Kidney epithelial cell (primary cell): ENCODE measurements around the gene FLOT1. TPM values are rescaled to one million over a fixed set of nuclear protein-coding genes. Genes with fewer than 3 reads are reported as not detected.

ENCODE experiments used
- DNase-seq: peaks from one replicate; pipeline ENCODE4 v3.0.0-alpha.2; 2010; ENCODE audit warnings: low read depth
- H3K27me3 ChIP-seq: 2 replicates; pipeline ENCODE4 v1.6.0; 2011; ENCODE audit warnings: low read length; ENCODE audit not compliant: control insufficient read depth, insufficient read depth
- H3K36me3 ChIP-seq: 2 replicates; pipeline ENCODE4 v1.5.1; 2011; ENCODE audit warnings: low read length; ENCODE audit not compliant: control insufficient read depth, insufficient read depth
- H3K4me3 ChIP-seq: 2 replicates; pipeline ENCODE4 v1.5.1; 2011; ENCODE audit warnings: low read depth, mild to moderate bottlenecking, control low read depth, low read length
- total RNA-seq: library from RNA; depleted of rRNA; stranded (reverse); fragments of >200 nt; gene quantifications from 2 replicates; pipeline ENCODE4 v1.2.3, GENCODE V29; 2015
- TF ChIP-seq, protein P1 (sequence below): IDR thresholded peaks from 2 replicates; pipeline ENCODE4 v1.5.1; 2011; ENCODE audit warnings: mild to moderate bottlenecking, moderate library complexity, low read length, control low read depth, inconsistent platforms; ENCODE audit not compliant: insufficient read depth, poor library complexity, severe bottlenecking

FLOT1 gene, protein sequence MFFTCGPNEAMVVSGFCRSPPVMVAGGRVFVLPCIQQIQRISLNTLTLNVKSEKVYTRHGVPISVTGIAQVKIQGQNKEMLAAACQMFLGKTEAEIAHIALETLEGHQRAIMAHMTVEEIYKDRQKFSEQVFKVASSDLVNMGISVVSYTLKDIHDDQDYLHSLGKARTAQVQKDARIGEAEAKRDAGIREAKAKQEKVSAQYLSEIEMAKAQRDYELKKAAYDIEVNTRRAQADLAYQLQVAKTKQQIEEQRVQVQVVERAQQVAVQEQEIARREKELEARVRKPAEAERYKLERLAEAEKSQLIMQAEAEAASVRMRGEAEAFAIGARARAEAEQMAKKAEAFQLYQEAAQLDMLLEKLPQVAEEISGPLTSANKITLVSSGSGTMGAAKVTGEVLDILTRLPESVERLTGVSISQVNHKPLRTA
- 136 and 142 TPM in 2 replicates for total RNA-seq

DNA sequence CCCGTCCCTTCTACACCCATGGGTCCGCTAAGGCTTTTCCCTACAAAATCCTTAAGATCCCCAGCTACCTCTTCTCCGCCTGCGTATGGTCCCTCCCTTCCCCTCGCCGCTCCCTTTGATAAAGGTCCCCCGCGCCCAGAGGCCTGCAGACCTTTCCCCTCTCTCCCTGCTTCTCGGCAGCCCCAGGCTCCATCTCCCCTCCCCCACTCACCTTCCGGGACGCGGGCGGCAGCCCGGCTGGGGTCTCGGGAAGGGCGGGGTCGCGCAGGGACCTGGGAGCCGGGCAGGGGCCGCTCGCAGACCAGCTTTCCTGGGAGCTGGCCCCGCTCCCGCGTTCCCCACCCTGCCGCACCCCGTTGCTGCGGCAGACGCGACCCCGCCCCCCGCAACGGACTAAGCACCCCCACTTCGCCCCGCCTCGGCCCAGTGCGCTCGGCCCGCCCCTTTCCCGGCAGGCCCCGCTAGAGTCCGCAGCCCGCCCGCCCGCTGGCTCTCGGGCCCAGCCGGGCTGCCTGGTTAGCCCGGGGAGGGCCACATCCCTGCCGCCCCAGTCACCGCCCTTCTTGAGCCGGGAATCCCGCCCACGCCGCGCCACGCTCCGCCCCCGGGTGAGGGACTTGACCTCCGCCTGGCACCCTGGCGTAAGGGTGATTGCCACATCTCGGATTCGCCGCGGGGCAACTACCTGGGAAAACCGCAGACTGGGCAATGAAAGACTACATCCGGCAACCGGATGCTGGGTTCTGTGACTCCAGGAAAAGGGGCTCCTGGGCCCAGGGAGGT lies at the start of gene FLOT1:
Gene FLOT1, minus strand, starts transcription at position 372 of the 783 bp plus-strand sequence. CDS start 498 bp downstream, outside the sequence.
- Histone ChIP-seq H3K36me3 (peaks cover 1% of the 10 kb centered on the region), H3K4me3 (peak within 1 kb of the TSS; percentile 90), H3K27me3 (no peaks in the 10 kb centered on the region)
- peak; percentile 88 for DNase-seq
- TF ChIP-seq, protein P1, sequence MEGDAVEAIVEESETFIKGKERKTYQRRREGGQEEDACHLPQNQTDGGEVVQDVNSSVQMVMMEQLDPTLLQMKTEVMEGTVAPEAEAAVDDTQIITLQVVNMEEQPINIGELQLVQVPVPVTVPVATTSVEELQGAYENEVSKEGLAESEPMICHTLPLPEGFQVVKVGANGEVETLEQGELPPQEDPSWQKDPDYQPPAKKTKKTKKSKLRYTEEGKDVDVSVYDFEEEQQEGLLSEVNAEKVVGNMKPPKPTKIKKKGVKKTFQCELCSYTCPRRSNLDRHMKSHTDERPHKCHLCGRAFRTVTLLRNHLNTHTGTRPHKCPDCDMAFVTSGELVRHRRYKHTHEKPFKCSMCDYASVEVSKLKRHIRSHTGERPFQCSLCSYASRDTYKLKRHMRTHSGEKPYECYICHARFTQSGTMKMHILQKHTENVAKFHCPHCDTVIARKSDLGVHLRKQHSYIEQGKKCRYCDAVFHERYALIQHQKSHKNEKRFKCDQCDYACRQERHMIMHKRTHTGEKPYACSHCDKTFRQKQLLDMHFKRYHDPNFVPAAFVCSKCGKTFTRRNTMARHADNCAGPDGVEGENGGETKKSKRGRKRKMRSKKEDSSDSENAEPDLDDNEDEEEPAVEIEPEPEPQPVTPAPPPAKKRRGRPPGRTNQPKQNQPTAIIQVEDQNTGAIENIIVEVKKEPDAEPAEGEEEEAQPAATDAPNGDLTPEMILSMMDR = no peak

DNA sequence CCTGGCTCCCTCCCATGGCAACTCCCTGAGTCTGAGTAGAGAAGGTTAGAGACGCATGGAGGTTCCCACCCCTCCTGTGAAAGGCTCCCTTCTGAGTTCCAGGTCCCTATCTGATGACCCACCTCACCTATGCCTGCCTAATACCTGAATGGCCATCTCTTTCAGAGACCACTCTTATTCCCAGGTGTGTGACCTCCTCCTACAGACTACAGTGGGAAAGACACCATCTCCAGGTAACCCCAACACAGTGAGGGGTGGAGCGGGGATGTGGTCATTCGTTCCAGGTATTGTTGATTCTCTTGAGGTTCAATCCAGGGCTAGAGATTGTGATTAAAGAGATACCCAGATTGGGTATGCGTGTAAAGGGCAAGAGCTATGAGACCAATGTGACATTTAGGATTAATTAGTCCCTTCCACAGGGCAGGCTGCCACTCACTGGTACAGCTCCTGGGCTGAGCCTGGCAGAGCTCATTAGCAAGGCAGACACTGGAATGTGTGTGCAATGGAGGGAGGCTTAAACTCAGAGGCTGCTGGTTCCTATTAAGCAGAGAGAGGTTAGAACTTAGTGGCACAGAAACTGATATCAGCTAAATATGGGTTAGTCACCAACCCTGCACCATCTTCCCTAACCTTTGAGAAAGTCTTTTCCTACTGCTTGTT lies 48.4 kb upstream of the FLOT1 start:
- no peak overlapping the region for H3K4me3 ChIP-seq
- H3K36me3 ChIP-seq = no peaks in the 10 kb centered on the region
- TF ChIP-seq, protein P1 = no peak
- no peaks in the 10 kb centered on the region for H3K27me3 ChIP-seq
- no peak for DNase-seq

DNA sequence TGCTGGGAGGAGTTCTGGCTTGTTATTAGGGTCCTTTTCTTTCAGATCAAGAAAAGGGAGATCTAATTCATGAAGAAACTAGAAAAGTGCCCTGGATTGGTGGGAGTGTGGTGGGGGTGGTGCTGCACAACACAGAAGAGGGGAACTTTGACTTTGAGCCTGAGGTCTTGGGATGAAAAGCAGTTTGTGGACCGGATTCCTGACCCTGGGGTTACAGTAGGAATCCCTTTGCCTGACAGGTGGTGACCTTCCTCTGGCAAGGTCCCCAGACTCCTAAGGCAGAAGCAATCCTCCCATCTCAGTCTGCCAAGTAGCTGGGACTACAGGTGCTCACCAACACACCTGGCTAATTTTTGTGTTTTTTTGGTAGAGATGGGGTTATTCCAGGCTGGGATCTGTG lies 47.1 kb upstream of the FLOT1 start:
- DNase-seq = no peak
- TF ChIP-seq, protein P1 = no peak
- Histone ChIP-seq H3K27me3 (no peaks in the 10 kb centered on the region), H3K4me3 (no peak overlapping the region), H3K36me3 (no peaks in the 10 kb centered on the region)

DNA sequence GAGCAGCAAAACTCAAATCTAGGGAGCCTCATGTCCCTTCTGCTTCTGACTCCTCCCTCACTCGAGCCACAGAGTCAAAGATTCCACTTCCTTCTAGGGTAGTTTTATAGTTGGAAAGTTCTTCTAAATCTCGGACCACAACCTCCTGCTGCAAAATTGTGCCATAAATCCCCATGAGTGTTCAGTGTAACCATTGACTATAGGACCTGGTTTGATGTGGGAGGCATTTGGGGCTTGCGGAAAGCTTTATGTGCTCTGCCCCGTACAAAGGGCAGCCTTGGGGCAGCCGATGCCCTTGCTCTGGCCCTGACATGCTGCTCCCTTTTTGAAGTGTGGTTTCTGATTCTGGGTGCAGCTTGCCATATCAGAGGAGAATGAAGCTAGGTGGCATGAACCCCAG lies 45.5 kb upstream of the FLOT1 start:
- no peaks in the 10 kb centered on the region for H3K27me3 ChIP-seq
- no peak overlapping the region for H3K4me3 ChIP-seq
- H3K36me3 ChIP-seq = no peaks in the 10 kb centered on the region
- TF ChIP-seq, protein P1 = no peak
- no peak for DNase-seq

DNA sequence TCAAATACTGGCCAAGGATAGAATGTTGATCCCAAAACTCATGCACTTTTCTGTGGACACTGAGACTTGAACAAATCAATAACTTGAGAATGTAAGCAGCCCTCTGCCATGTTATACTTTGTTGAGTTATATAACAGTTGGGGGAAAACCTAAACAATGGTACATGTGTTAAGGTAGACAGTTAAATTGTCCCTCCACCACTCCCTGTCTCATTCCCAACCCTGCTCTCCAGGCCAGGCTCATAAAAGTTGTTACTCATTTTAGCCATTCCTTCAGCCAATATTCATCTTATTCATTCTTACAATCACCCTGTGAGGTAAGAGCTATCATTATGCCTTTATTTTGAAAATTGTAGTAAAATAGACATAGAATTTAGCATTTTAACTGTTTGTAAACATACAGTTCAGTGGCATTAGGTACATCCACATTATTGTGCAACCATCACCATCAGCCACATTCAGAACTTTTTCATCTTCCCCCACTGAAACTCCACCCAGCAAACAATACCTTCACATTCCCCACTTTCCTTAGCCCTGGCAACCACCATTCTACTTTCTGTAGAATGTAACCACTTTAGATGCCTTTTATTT lies 40.0 kb upstream of the FLOT1 start:
- no peak for DNase-seq
- Histone ChIP-seq H3K36me3 (no peaks in the 10 kb centered on the region), H3K27me3 (no peaks in the 10 kb centered on the region), H3K4me3 (no peak overlapping the region)
- TF ChIP-seq, protein P1 = no peak
